DOHH2 (cell line): ENCODE results near the gene EPB41L2.

Experiments
- EZH2phosphoT487 ChIP-seq: fragments of 200-600 bp; sonication (generic); IDR thresholded peaks from 2 replicates; pipeline ENCODE4 v1.6.1; 2017; ENCODE audit warnings: borderline replicate concordance, mild to moderate bottlenecking, antibody characterized with exemption, low read length, moderate library complexity, mixed read lengths
- TF ChIP-seq, protein P1 (sequence below): fragments of 200-600 bp; sonication (generic); IDR thresholded peaks from one replicate; pipeline ENCODE4 v1.5.1; 2014; ENCODE audit warnings: antibody characterized with exemption, mild to moderate bottlenecking, low read depth, low read length; ENCODE audit not compliant: poor library complexity, severe bottlenecking

DNA sequence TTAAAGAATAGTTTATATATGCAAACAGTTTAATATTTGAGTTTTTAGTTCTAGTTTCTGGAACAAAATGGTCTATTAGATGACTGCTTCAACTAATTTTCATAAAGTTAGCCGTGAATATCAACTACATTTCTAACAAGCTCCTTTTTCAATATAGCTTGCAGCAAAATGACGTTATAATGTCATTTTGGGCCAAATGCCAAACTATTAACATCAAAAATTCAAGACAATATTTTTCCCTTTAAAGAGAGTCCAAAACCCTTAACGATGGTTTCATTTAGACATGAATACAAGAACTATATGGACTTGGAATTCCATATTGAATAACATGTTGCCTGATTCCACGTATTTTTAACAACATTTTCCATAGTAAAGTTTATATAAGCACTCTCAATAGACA lies 144.9 kb downstream of the EPB41L2 start:
- TF ChIP-seq, protein P1, sequence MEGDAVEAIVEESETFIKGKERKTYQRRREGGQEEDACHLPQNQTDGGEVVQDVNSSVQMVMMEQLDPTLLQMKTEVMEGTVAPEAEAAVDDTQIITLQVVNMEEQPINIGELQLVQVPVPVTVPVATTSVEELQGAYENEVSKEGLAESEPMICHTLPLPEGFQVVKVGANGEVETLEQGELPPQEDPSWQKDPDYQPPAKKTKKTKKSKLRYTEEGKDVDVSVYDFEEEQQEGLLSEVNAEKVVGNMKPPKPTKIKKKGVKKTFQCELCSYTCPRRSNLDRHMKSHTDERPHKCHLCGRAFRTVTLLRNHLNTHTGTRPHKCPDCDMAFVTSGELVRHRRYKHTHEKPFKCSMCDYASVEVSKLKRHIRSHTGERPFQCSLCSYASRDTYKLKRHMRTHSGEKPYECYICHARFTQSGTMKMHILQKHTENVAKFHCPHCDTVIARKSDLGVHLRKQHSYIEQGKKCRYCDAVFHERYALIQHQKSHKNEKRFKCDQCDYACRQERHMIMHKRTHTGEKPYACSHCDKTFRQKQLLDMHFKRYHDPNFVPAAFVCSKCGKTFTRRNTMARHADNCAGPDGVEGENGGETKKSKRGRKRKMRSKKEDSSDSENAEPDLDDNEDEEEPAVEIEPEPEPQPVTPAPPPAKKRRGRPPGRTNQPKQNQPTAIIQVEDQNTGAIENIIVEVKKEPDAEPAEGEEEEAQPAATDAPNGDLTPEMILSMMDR, result no peak
- no peak for TF ChIP-seq EZH2phosphoT487
